Measurements from ENCODE around the gene PAQR6. TPM values are rescaled to one million over a fixed set of nuclear protein-coding genes. Genes with fewer than 3 reads are reported as not detected.

PAQR6 gene
- total and polyA plus RNA-seq, 4 donors: 0.22 to 0.85 (median 0.49) TPM

DNA sequence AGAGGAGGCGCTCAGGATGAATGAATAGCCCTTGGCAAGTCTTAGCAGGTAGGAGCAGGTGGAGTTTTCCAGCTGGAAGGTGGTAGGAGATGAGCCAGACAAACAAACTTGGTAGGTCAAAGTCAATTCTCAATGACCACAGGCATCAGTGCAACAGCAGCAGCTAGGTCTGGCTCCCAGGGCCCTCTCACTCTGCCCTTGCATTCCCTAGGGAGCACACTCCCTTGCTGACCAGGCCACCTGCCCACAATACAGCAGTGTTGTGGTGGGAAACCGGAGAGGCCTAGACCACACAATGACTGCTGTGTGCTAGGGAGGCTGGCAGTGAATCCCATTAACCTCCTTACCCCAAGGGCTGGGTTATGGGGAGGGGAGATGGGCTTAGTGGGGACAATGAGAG, 13.0 kb upstream of the PAQR6 start:
- H3K27ac ChIP-seq (ENCODE audit: low read depth in 1 of 2, low read length in 2 of 2): no peak overlapping the region
- peaks cover 16 to 88% (median 66%) of the 10 kb centered on the region in 4 donors for H3K36me3 ChIP-seq (ENCODE audit: control insufficient read depth in 4 of 4, insufficient read depth in 3 of 4, low read depth in 1 of 4, low read length in 3 of 4)
- peaks cover 0 to 5% (median 2%) of the 10 kb centered on the region in 4 donors for H3K4me1 ChIP-seq (ENCODE audit: control insufficient read depth in 4 of 4, insufficient read depth in 4 of 4, low read length in 3 of 4)
- H3K9me3 ChIP-seq (ENCODE audit: control insufficient read depth in 4 of 4, low read length in 3 of 4): no peaks in the 10 kb centered on the region
- TF ChIP-seq HNF4G (IDR thresholded peaks at IDR 0.05) (no peak), ATF3 (IDR thresholded peaks at IDR 0.05) (no peak), SP1 (IDR thresholded peaks at IDR 0.05) (no peak), FOXA2 (IDR thresholded peaks at IDR 0.05) (no peak), EGR1 (IDR thresholded peaks at IDR 0.05; ENCODE audit: low read depth in 2 of 2) (no peak), JUND (IDR thresholded peaks at IDR 0.05) (no peak), GABPA (IDR thresholded peaks at IDR 0.05 in 1 of 2, conservative IDR thresholded peaks at IDR 0.05 in 1 of 2) (no peak), REST (IDR thresholded peaks at IDR 0.05) (no peak), NR2F2 (IDR thresholded peaks at IDR 0.05) (no peak), FOXA1 (IDR thresholded peaks at IDR 0.05) (no peak)
- TF ChIP-seq, protein P1, sequence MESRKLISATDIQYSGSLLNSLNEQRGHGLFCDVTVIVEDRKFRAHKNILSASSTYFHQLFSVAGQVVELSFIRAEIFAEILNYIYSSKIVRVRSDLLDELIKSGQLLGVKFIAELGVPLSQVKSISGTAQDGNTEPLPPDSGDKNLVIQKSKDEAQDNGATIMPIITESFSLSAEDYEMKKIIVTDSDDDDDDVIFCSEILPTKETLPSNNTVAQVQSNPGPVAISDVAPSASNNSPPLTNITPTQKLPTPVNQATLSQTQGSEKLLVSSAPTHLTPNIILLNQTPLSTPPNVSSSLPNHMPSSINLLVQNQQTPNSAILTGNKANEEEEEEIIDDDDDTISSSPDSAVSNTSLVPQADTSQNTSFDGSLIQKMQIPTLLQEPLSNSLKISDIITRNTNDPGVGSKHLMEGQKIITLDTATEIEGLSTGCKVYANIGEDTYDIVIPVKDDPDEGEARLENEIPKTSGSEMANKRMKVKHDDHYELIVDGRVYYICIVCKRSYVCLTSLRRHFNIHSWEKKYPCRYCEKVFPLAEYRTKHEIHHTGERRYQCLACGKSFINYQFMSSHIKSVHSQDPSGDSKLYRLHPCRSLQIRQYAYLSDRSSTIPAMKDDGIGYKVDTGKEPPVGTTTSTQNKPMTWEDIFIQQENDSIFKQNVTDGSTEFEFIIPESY (IDR thresholded peaks at IDR 0.05): no peak
- TF ChIP-seq, protein P2, sequence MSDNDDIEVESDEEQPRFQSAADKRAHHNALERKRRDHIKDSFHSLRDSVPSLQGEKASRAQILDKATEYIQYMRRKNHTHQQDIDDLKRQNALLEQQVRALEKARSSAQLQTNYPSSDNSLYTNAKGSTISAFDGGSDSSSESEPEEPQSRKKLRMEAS (IDR thresholded peaks at IDR 0.05): no peak
- 96% methylated on average over 2 of the region's 2 CpGs for WGBS
- no peaks in the 10 kb centered on the region for H3K27me3 ChIP-seq (ENCODE audit: control insufficient read depth in 4 of 4, insufficient read depth in 4 of 4, low read length in 3 of 4)
- DNase-seq (ENCODE audit: low spot score): no peak
- no peak overlapping the region for H3K4me3 ChIP-seq (ENCODE audit: low read depth in 1 of 3, low read length in 3 of 3)
- no peak overlapping the region for H3K9ac ChIP-seq (ENCODE audit: low read depth in 1 of 2, low read length in 2 of 2)

DNA sequence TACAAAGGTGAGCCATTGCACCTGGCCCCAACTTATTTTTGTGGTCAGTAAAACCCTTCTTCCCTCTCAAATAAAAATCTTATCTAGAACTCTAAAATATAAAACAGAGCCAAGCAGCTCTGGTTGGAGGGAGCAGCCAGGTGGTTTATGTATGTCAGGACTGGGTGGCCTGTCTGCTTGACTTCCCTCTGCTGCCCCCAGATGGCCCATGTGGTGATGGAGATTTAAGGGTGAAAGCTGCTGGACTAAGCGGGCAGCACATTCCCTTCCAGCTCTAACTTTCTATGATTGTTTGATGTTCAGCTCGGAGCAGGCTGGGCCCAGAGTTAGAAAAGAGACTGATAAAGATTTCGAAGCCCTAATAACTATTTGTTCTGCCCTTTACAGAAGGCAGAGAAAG, 11.9 kb upstream of the PAQR6 start:
- Histone ChIP-seq H3K9ac (ENCODE audit: low read depth in 1 of 2, low read length in 2 of 2) (no peak overlapping the region), H3K36me3 (ENCODE audit: control insufficient read depth in 4 of 4, insufficient read depth in 3 of 4, low read depth in 1 of 4, low read length in 3 of 4) (peaks cover 16 to 81% (median 60%) of the 10 kb centered on the region in 4 donors), H3K27ac (ENCODE audit: low read depth in 1 of 2, low read length in 2 of 2) (no peak overlapping the region), H3K27me3 (ENCODE audit: control insufficient read depth in 4 of 4, insufficient read depth in 4 of 4, low read length in 3 of 4) (no peaks in the 10 kb centered on the region), H3K9me3 (ENCODE audit: control insufficient read depth in 4 of 4, low read length in 3 of 4) (no peaks in the 10 kb centered on the region), H3K4me1 (ENCODE audit: control insufficient read depth in 4 of 4, insufficient read depth in 4 of 4, low read length in 3 of 4) (peaks cover 0 to 5% (median 2%) of the 10 kb centered on the region in 4 donors), H3K4me3 (ENCODE audit: low read depth in 1 of 3, low read length in 3 of 3) (no peak overlapping the region)
- WGBS: 90% methylated on average over 3 of the region's 3 CpGs
- TF ChIP-seq HNF4G (IDR thresholded peaks at IDR 0.05) (no peak), RAD21 (IDR thresholded peaks at IDR 0.05) (peak in 1 of 2 donors; percentile 23)
- no peak for DNase-seq (ENCODE audit: low spot score)

- DNase-seq (ENCODE audit: low spot score): no peak
- Histone ChIP-seq H3K4me3 (ENCODE audit: low read depth in 1 of 3, low read length in 3 of 3) (no peak overlapping the region), H3K9ac (ENCODE audit: low read depth in 1 of 2, low read length in 2 of 2) (no peak overlapping the region), H3K9me3 (ENCODE audit: control insufficient read depth in 4 of 4, low read length in 3 of 4) (no peaks in the 10 kb centered on the region), H3K27ac (ENCODE audit: low read depth in 1 of 2, low read length in 2 of 2) (no peak overlapping the region), H3K4me1 (ENCODE audit: control insufficient read depth in 4 of 4, insufficient read depth in 4 of 4, low read length in 3 of 4) (peaks cover 0 to 5% (median 2%) of the 10 kb centered on the region in 4 donors), H3K27me3 (ENCODE audit: control insufficient read depth in 4 of 4, insufficient read depth in 4 of 4, low read length in 3 of 4) (no peaks in the 10 kb centered on the region), H3K36me3 (ENCODE audit: control insufficient read depth in 4 of 4, insufficient read depth in 3 of 4, low read depth in 1 of 4, low read length in 3 of 4) (peaks cover 16 to 79% (median 58%) of the 10 kb centered on the region in 4 donors)
- 95% methylated on average over 8 of the region's 8 CpGs for WGBS
- TF ChIP-seq RXRA (IDR thresholded peaks at IDR 0.05) (no peak), RAD21 (IDR thresholded peaks at IDR 0.05) (no peak), GABPA (IDR thresholded peaks at IDR 0.05 in 1 of 2, conservative IDR thresholded peaks at IDR 0.05 in 1 of 2) (no peak), YY1 (IDR thresholded peaks at IDR 0.05) (no peak), FOXA1 (IDR thresholded peaks at IDR 0.05) (no peak), JUND (IDR thresholded peaks at IDR 0.05) (no peak)
- TF ChIP-seq, protein P3, sequence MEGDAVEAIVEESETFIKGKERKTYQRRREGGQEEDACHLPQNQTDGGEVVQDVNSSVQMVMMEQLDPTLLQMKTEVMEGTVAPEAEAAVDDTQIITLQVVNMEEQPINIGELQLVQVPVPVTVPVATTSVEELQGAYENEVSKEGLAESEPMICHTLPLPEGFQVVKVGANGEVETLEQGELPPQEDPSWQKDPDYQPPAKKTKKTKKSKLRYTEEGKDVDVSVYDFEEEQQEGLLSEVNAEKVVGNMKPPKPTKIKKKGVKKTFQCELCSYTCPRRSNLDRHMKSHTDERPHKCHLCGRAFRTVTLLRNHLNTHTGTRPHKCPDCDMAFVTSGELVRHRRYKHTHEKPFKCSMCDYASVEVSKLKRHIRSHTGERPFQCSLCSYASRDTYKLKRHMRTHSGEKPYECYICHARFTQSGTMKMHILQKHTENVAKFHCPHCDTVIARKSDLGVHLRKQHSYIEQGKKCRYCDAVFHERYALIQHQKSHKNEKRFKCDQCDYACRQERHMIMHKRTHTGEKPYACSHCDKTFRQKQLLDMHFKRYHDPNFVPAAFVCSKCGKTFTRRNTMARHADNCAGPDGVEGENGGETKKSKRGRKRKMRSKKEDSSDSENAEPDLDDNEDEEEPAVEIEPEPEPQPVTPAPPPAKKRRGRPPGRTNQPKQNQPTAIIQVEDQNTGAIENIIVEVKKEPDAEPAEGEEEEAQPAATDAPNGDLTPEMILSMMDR (IDR thresholded peaks at IDR 0.05; ENCODE audit: low read depth, low read length, missing input control): no peak
- TF ChIP-seq, protein P1 (IDR thresholded peaks at IDR 0.05): no peak
- TF ChIP-seq, protein P2 (IDR thresholded peaks at IDR 0.05): no peak
Observed at GRCh38 chr1:156258859-156259258, 11.0 kb upstream of the PAQR6 start.

Measured in liver (tissue), 9 donors.